Right ventricle myocardium inferior (tissue), 1 donor: Measurements from ENCODE around the gene FAM163B. TPM values are rescaled to one million over a fixed set of nuclear protein-coding genes. Genes with fewer than 3 reads are reported as not detected.

Experiments
- total RNA-seq: library from RNA; stranded (reverse); fragmentation: NEBNext Ultra II Directional; extraction: Animal tissue kit (Norgen Biotek cat#: 25700); gene quantifications from one replicate; pipeline ENCODE4 v1.2.1, GENCODE V29; 2021
- donor health status: DM: no; HTN: yes; CAD: no; lungs with severe emphysema.

Gene FAM163B
- total RNA-seq, 1 donor from 2014 or later: 0.22 TPM

Other genes starting within 250 kb of the FAM163B start
- 68.4 TPM for gene SURF4, start 233.3 kb downstream of the FAM163B start, total RNA-seq
- gene STKLD1, start 233.0 kb downstream of the FAM163B start, total RNA-seq: 0.27 TPM
- gene REXO4, start 191.4 kb downstream of the FAM163B start, total RNA-seq: 18.7 TPM
- 3.6 TPM for gene ADAMTS13, start 187.0 kb downstream of the FAM163B start, total RNA-seq
- 13.9 TPM for gene CACFD1, start 149.4 kb downstream of the FAM163B start, total RNA-seq
- gene SLC2A6, start 130.3 kb downstream of the FAM163B start, total RNA-seq: 2.7 TPM
- gene MYMK, start 84.4 kb downstream of the FAM163B start, total RNA-seq: not detected
- 9.5 TPM for gene ADAMTSL2, start 74.7 kb downstream of the FAM163B start, total RNA-seq
- gene DBH, start 27.0 kb upstream of the FAM163B start, total RNA-seq: not detected
- gene SARDH, start 129.0 kb upstream of the FAM163B start, total RNA-seq: 0.41 TPM